ENCODE data around the gene TMEM176A.

DNA sequence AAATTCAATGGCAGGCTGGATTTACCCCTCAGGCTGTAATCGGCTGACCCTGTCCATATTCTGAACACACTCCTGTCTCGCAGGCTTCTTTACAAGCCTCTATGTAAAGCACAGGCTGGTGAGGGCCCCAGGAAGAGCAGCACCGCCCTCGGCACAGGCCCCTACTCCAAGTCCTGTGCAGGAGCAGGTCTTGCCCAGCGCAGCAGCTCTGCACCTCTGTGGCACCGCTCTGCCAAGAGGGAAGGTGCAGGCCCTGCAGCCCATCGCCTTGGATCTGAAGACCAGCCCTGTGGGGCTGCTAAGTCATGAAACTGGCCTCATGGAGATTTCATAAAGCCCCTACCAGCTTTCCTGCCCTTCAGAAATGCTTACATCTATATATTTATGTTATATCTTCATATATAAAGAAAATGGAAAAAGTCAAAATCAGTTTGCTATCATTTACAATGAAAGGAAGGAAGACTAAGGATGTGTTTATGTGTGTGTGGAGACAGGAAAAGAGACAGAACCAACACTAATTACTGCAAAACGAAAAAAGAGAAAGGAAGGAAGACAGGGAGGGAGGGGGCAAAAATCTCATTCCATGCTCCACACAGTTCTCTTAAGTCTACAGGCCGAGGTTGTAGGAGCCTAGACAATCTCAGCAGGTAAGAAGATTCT, 10.0 kb upstream of the TMEM176A start:
- TF ChIP-seq, protein P1, sequence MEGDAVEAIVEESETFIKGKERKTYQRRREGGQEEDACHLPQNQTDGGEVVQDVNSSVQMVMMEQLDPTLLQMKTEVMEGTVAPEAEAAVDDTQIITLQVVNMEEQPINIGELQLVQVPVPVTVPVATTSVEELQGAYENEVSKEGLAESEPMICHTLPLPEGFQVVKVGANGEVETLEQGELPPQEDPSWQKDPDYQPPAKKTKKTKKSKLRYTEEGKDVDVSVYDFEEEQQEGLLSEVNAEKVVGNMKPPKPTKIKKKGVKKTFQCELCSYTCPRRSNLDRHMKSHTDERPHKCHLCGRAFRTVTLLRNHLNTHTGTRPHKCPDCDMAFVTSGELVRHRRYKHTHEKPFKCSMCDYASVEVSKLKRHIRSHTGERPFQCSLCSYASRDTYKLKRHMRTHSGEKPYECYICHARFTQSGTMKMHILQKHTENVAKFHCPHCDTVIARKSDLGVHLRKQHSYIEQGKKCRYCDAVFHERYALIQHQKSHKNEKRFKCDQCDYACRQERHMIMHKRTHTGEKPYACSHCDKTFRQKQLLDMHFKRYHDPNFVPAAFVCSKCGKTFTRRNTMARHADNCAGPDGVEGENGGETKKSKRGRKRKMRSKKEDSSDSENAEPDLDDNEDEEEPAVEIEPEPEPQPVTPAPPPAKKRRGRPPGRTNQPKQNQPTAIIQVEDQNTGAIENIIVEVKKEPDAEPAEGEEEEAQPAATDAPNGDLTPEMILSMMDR (IDR thresholded peaks at IDR 0.05; ENCODE audit: control extremely low read depth in 1 of 3, insufficient read depth in 1 of 3, low read depth in 1 of 3, low read length in 3 of 3) = no peak
- TF ChIP-seq, protein P2, sequence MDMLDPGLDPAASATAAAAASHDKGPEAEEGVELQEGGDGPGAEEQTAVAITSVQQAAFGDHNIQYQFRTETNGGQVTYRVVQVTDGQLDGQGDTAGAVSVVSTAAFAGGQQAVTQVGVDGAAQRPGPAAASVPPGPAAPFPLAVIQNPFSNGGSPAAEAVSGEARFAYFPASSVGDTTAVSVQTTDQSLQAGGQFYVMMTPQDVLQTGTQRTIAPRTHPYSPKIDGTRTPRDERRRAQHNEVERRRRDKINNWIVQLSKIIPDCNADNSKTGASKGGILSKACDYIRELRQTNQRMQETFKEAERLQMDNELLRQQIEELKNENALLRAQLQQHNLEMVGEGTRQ (IDR thresholded peaks at IDR 0.05; ENCODE audit: low read length) = no peak
